Measurements from ENCODE around the gene LARGE1. TPM values are rescaled to one million over a fixed set of nuclear protein-coding genes. Genes with fewer than 3 reads are reported as not detected.

The LARGE1 gene
- total and polyA plus RNA-seq, 2 of the 13 experiments (the other 11 are each of a cell fraction or from before 2014, with no cell fraction given): 8.4 to 11.0 TPM

DNA sequence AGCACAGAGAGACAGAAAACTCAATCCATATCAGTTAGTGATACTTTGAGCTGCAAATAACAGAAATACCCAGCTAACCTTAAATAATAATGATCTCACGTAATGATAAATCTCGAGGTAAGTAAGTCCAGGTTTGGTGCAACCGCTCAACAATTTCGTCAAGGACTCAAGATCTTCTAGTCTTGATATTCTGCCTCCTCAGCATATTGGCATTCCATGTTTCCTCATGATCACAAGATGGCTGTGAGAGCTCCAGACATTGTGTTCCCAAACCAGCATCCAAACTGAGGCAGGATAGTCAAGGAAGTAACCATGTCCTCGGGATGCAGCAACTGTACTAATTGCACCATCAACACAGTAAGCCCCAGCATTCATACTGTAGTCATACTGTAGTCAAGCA lies 7.5 kb upstream of the LARGE1 start:
- TF ChIP-seq WIZ (CRISPR knock-in tag; IDR thresholded peaks at IDR 0.05) (no peak), RARA (CRISPR knock-in tag; IDR thresholded peaks at IDR 0.05) (no peak), MAFK (conservative IDR thresholded peaks at IDR 0.05 in 1 of 2, IDR thresholded peaks at IDR 0.05 in 1 of 2; ENCODE audit: low read length in 2 of 2) (peak; percentile 81 to 84), NFIB (CRISPR knock-in tag; IDR thresholded peaks at IDR 0.05; ENCODE audit: borderline replicate concordance) (no peak), ZSCAN30 (CRISPR knock-in tag; IDR thresholded peaks at IDR 0.05) (no peak), YEATS2 (CRISPR knock-in tag; IDR thresholded peaks at IDR 0.05; ENCODE audit: borderline replicate concordance) (no peak), MAFF (IDR thresholded peaks at IDR 0.05; ENCODE audit: low read depth, low read length) (peak; percentile 74)
- ChIA-PET POLR2A (no interaction called here), CTCF (ENCODE audit: low intra/inter-chr PET ratio, low total read pairs) (no interaction called here)
- intact Hi-C loops (cut with micrococcal nuclease; ENCODE audit: unreplicated experiment): no loop called here
- Histone ChIP-seq H3K27ac (ENCODE audit: extremely low read length, insufficient read depth, low read length) (no peak overlapping the region), H3K36me3 (replicated peaks in 1 of 2; ENCODE audit: control insufficient read depth in 1 of 2, insufficient read depth in 2 of 2, low read length in 2 of 2) (no peaks in the 10 kb centered on the region), H3K4me2 (ENCODE audit: low read depth, low read length) (no peak overlapping the region), H3K4me3 (replicated peaks in 1 of 3; ENCODE audit: insufficient read depth in 1 of 3, low read depth in 2 of 3, low read length in 3 of 3) (no peak overlapping the region), H3K4me1 (ENCODE audit: insufficient read depth, low read length) (peaks cover 13% of the 10 kb centered on the region), H3K9ac (ENCODE audit: insufficient read depth, low read depth, low read length) (no peak overlapping the region), H4K20me1 (ENCODE audit: insufficient read depth, low read length) (no peaks in the 10 kb centered on the region), H3K27me3 (ENCODE audit: control insufficient read depth in 1 of 2, insufficient read depth in 2 of 2, low read length in 2 of 2) (peaks cover 4 to 49% of the 10 kb centered on the region in 2 experiments), H3K79me2 (ENCODE audit: insufficient read depth, low read length) (no peaks in the 10 kb centered on the region), H3K9me3 (ENCODE audit: low read length) (no peaks in the 10 kb centered on the region), H2AFZ (ENCODE audit: low read length) (no peak overlapping the region)
- no peak for ATAC-seq
- 27% methylated on average over 5 of the region's 5 CpGs for WGBS (ENCODE audit: low lambda C conversion rate)
- FAIRE-seq: no peak
- BruUV-seq (replicated peaks): no TSS peak
- in situ Hi-C loops (cut with HindIII; ENCODE audit: extremely low pct_ligation_motif_present, low pct_unique_long_range_greater_than_20kb): no loop called here
- DNase-seq (ENCODE audit: low spot score): no peak

DNA sequence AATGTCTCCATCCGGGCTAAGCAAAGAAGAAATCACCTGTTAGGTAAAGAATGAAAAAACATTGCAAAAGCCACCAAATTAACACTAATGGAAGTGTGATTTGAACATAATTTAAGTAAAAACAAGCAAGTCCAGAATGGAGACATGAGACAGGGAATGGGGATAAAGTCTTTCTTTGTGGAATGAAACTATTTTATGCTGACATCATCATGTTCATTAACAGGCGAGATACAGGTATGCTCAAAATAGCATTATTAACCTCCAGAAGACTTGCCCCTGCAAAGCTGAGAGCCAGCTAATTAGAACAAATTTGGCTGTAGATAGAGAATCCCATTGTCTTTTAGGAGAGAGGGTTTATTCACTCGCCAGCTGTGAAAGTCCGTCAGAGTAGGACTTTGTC lies 4.9 kb upstream of the LARGE1 start:
- DNase-seq (ENCODE audit: low spot score) (no peak), ATAC-seq (no peak), FAIRE-seq (no peak)
- Histone ChIP-seq H3K9ac (ENCODE audit: insufficient read depth, low read depth, low read length) (no peak overlapping the region), H3K9me3 (ENCODE audit: low read length) (no peaks in the 10 kb centered on the region), H3K4me1 (ENCODE audit: insufficient read depth, low read length) (peaks cover 24% of the 10 kb centered on the region), H3K27me3 (ENCODE audit: control insufficient read depth in 1 of 2, insufficient read depth in 2 of 2, low read length in 2 of 2) (peaks cover 4 to 41% of the 10 kb centered on the region in 2 experiments), H4K20me1 (ENCODE audit: insufficient read depth, low read length) (no peaks in the 10 kb centered on the region), H3K4me2 (ENCODE audit: low read depth, low read length) (no peak overlapping the region), H3K79me2 (ENCODE audit: insufficient read depth, low read length) (no peaks in the 10 kb centered on the region), H3K27ac (ENCODE audit: extremely low read length, insufficient read depth, low read length) (no peak overlapping the region), H2AFZ (ENCODE audit: low read length) (no peak overlapping the region), H3K4me3 (replicated peaks in 1 of 3; ENCODE audit: insufficient read depth in 1 of 3, low read depth in 2 of 3, low read length in 3 of 3) (no peak overlapping the region), H3K36me3 (replicated peaks in 1 of 2; ENCODE audit: control insufficient read depth in 1 of 2, insufficient read depth in 2 of 2, low read length in 2 of 2) (no peaks in the 10 kb centered on the region)
- ChIA-PET CTCF (ENCODE audit: low intra/inter-chr PET ratio, low total read pairs) (interaction anchor here (2.1 kb wide), 1 partner anchor 186 kb away, joined by 16 read pairs; no protein-coding TSS in a partner anchor), POLR2A (no interaction called here)
- 5% methylated on average over 4 of the region's 4 CpGs for WGBS (ENCODE audit: low lambda C conversion rate)
- in situ Hi-C loops (cut with HindIII; ENCODE audit: extremely low pct_ligation_motif_present, low pct_unique_long_range_greater_than_20kb) (no loop called here), intact Hi-C loops (cut with micrococcal nuclease; ENCODE audit: unreplicated experiment) (no loop called here)
- no TSS peak for BruUV-seq (replicated peaks)
- peak; percentile 96 for TF ChIP-seq MAFF (IDR thresholded peaks at IDR 0.05; ENCODE audit: low read depth, low read length)
- TF ChIP-seq MYC (CRISPR knock-in tag; IDR thresholded peaks at IDR 0.05; ENCODE audit: borderline replicate concordance): no peak
- TF ChIP-seq MAFK (conservative IDR thresholded peaks at IDR 0.05 in 1 of 2, IDR thresholded peaks at IDR 0.05 in 1 of 2; ENCODE audit: low read length in 2 of 2): peak; percentile 95 to 97
- no peak for TF ChIP-seq THYN1 (CRISPR knock-in tag; IDR thresholded peaks at IDR 0.05; ENCODE audit: borderline replicate concordance, low read depth)
